Measurements from ENCODE around the gene SPATA31A6.
"Not testable (repeated sequence)": the region's sequence is repeated elsewhere in the genome, so short reads cannot be mapped to it uniquely, and the experiment has no call there.

DNA sequence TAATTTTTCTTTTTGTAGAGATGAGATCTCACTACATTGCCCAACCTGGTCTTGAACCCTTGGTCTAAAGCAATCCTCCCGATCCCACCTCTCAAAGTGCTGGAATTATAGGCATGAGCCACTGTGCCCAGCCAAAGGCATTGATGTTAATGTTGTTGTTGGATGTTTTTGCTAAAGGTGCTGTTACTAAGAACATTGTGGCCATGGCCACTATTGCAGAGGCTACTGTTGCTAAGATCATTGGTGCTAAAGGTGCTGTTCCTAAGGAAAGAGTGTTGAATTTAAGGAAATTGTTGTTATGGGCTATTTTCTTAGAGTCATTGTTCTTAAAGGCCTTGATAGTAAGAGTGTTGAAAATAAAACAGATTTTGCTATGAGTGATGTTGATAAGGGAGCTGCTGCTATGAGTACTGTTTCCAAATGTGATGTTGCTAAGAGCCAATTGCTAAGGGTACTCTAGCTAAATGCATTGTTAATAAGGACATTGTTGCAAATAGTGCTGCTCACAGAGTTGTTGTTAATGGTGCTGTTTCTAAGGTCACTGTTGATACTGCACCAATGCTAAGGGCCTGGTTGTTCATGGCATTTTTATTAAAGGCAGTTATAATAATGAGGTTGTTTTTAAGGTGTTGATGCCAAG, 52.0 kb downstream of the SPATA31A6 start:
- TF ChIP-seq, protein P1, sequence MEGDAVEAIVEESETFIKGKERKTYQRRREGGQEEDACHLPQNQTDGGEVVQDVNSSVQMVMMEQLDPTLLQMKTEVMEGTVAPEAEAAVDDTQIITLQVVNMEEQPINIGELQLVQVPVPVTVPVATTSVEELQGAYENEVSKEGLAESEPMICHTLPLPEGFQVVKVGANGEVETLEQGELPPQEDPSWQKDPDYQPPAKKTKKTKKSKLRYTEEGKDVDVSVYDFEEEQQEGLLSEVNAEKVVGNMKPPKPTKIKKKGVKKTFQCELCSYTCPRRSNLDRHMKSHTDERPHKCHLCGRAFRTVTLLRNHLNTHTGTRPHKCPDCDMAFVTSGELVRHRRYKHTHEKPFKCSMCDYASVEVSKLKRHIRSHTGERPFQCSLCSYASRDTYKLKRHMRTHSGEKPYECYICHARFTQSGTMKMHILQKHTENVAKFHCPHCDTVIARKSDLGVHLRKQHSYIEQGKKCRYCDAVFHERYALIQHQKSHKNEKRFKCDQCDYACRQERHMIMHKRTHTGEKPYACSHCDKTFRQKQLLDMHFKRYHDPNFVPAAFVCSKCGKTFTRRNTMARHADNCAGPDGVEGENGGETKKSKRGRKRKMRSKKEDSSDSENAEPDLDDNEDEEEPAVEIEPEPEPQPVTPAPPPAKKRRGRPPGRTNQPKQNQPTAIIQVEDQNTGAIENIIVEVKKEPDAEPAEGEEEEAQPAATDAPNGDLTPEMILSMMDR (IDR thresholded peaks at IDR 0.05), result not testable (repeated sequence)
- TF ChIP-seq, protein P2, sequence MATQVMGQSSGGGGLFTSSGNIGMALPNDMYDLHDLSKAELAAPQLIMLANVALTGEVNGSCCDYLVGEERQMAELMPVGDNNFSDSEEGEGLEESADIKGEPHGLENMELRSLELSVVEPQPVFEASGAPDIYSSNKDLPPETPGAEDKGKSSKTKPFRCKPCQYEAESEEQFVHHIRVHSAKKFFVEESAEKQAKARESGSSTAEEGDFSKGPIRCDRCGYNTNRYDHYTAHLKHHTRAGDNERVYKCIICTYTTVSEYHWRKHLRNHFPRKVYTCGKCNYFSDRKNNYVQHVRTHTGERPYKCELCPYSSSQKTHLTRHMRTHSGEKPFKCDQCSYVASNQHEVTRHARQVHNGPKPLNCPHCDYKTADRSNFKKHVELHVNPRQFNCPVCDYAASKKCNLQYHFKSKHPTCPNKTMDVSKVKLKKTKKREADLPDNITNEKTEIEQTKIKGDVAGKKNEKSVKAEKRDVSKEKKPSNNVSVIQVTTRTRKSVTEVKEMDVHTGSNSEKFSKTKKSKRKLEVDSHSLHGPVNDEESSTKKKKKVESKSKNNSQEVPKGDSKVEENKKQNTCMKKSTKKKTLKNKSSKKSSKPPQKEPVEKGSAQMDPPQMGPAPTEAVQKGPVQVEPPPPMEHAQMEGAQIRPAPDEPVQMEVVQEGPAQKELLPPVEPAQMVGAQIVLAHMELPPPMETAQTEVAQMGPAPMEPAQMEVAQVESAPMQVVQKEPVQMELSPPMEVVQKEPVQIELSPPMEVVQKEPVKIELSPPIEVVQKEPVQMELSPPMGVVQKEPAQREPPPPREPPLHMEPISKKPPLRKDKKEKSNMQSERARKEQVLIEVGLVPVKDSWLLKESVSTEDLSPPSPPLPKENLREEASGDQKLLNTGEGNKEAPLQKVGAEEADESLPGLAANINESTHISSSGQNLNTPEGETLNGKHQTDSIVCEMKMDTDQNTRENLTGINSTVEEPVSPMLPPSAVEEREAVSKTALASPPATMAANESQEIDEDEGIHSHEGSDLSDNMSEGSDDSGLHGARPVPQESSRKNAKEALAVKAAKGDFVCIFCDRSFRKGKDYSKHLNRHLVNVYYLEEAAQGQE (IDR thresholded peaks at IDR 0.05), result not testable (repeated sequence)
- TF ChIP-seq, protein P3, sequence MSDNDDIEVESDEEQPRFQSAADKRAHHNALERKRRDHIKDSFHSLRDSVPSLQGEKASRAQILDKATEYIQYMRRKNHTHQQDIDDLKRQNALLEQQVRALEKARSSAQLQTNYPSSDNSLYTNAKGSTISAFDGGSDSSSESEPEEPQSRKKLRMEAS (IDR thresholded peaks at IDR 0.05), result not testable (repeated sequence)
- TF ChIP-seq, protein P4, sequence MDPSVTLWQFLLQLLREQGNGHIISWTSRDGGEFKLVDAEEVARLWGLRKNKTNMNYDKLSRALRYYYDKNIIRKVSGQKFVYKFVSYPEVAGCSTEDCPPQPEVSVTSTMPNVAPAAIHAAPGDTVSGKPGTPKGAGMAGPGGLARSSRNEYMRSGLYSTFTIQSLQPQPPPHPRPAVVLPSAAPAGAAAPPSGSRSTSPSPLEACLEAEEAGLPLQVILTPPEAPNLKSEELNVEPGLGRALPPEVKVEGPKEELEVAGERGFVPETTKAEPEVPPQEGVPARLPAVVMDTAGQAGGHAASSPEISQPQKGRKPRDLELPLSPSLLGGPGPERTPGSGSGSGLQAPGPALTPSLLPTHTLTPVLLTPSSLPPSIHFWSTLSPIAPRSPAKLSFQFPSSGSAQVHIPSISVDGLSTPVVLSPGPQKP (IDR thresholded peaks at IDR 0.05; ENCODE audit: low read depth, low read length), result not testable (repeated sequence)
